IPS-NIHi7 (cell line): ENCODE measurements around the gene STON1.
"Not testable (repeated sequence)": the region's sequence is repeated elsewhere in the genome, so short reads cannot be mapped to it uniquely, and the experiment has no call there.

Experiments used
- DNase-seq: peaks from one replicate; pipeline ENCODE4 v3.0.0; 2012; ENCODE audit warnings: mixed read lengths; ENCODE audit errors: extremely low spot score

STON1 gene

GRCh38 chr2:48619526-48619925 is 89.6 kb downstream of the STON1 start:
- DNase-seq: no peak

GRCh38 chr2:48620604-48621003 is 90.7 kb downstream of the STON1 start:
- DNase-seq: no peak

- not testable (repeated sequence) for DNase-seq
These were observed 92.7 kb downstream of the STON1 start for GRCh38 chr2:48622691-48623090.

- no peak for DNase-seq
These were observed 94.7 kb downstream of the STON1 start for GRCh38 chr2:48624696-48625095.

GRCh38 chr2:48626047-48626446 is 96.1 kb downstream of the STON1 start:
- DNase-seq: no peak

GRCh38 chr2:48633143-48633542 is 103.2 kb downstream of the STON1 start:
- peak; percentile 16 for DNase-seq

- no peak for DNase-seq
These were observed 105.8 kb downstream of the STON1 start for GRCh38 chr2:48635786-48636185.

- no peak for DNase-seq
These were observed 108.3 kb downstream of the STON1 start for GRCh38 chr2:48638261-48638660.
